Measurements from ENCODE around the gene PLCG1.

PLCG1 gene

GRCh38 chr20:41135187-41135887, 2.0 kb upstream of the PLCG1 start:
- H3K4me1 Mint-ChIP-seq: peaks cover 62% of the 10 kb centered on the region
- DNase-seq (ENCODE audit: low spot score in 2 of 2) (peak; percentile 46 to 77), ATAC-seq (no peak)
- peak overlapping the region; percentile 8 for H3K27ac Mint-ChIP-seq
- H3K36me3 Mint-ChIP-seq: peaks cover 26% of the 10 kb centered on the region
- H3K9me3 Mint-ChIP-seq: no peaks in the 10 kb centered on the region
- peak overlapping the region; percentile 84 for H3K4me3 Mint-ChIP-seq

GRCh38 chr20:41135888-41136679, 1.3 kb upstream of the PLCG1 start:
- peak overlapping the region; percentile 84 for H3K4me3 Mint-ChIP-seq
- DNase-seq (ENCODE audit: low spot score in 2 of 2): no peak
- no peaks in the 10 kb centered on the region for H3K9me3 Mint-ChIP-seq
- H3K27ac Mint-ChIP-seq: peak overlapping the region; percentile 82
- H3K4me1 Mint-ChIP-seq: peaks cover 69% of the 10 kb centered on the region
- H3K36me3 Mint-ChIP-seq: peaks cover 26% of the 10 kb centered on the region
- no peak for ATAC-seq

GRCh38 chr20:41137614-41138474, 501 bp downstream of the PLCG1 start:
- peaks cover 79% of the 10 kb centered on the region for H3K4me1 Mint-ChIP-seq
- H3K9me3 Mint-ChIP-seq: no peaks in the 10 kb centered on the region
- DNase-seq (ENCODE audit: low spot score in 2 of 2): peak; percentile 55 to 88
- H3K36me3 Mint-ChIP-seq: peaks cover 20% of the 10 kb centered on the region
- peak overlapping the region; percentile 84 for H3K4me3 Mint-ChIP-seq
- ATAC-seq: peak; percentile 39
- peak overlapping the region; percentile 82 for H3K27ac Mint-ChIP-seq

GRCh38 chr20:41138475-41139226, 1.3 kb downstream of the PLCG1 start:
- ATAC-seq (peak; percentile 4), DNase-seq (ENCODE audit: low spot score in 2 of 2) (peak in 1 of 2 donors; percentile 77)
- Mint-ChIP-seq H3K36me3 (peaks cover 26% of the 10 kb centered on the region), H3K4me3 (peak overlapping the region; percentile 84), H3K4me1 (peaks cover 82% of the 10 kb centered on the region), H3K9me3 (no peaks in the 10 kb centered on the region), H3K27ac (peak overlapping the region; percentile 82)

GRCh38 chr20:41139227-41140093, 2.1 kb downstream of the PLCG1 start:
- H3K4me3 Mint-ChIP-seq: peak overlapping the region; percentile 84
- no peaks in the 10 kb centered on the region for H3K9me3 Mint-ChIP-seq
- no peak for DNase-seq (ENCODE audit: low spot score in 2 of 2)
- peak overlapping the region; percentile 82 for H3K27ac Mint-ChIP-seq
- ATAC-seq: no peak
- peaks cover 34% of the 10 kb centered on the region for H3K36me3 Mint-ChIP-seq
- H3K4me1 Mint-ChIP-seq: peaks cover 83% of the 10 kb centered on the region

- H3K27ac Mint-ChIP-seq: peak overlapping the region; percentile 82
- peak overlapping the region; percentile 84 for H3K4me3 Mint-ChIP-seq
- ATAC-seq (no peak), DNase-seq (ENCODE audit: low spot score in 2 of 2) (no peak)
- H3K9me3 Mint-ChIP-seq: no peaks in the 10 kb centered on the region
- H3K36me3 Mint-ChIP-seq: peaks cover 36% of the 10 kb centered on the region
- H3K4me1 Mint-ChIP-seq: peaks cover 83% of the 10 kb centered on the region
Measured at GRCh38 chr20:41140226-41141133, 3.1 kb downstream of the PLCG1 start.

- no peak for ATAC-seq
- Mint-ChIP-seq H3K36me3 (peaks cover 36% of the 10 kb centered on the region), H3K9me3 (no peaks in the 10 kb centered on the region), H3K4me3 (peak overlapping the region; percentile 84), H3K4me1 (peaks cover 83% of the 10 kb centered on the region), H3K27ac (peak overlapping the region; percentile 82)
- DNase-seq (ENCODE audit: low spot score in 2 of 2): no peak
Measured at GRCh38 chr20:41141153-41141815, 3.9 kb downstream of the PLCG1 start.

- H3K27ac Mint-ChIP-seq: peak overlapping the region; percentile 82
- peaks cover 36% of the 10 kb centered on the region for H3K36me3 Mint-ChIP-seq
- ATAC-seq (no peak), DNase-seq (ENCODE audit: low spot score in 2 of 2) (no peak)
- H3K4me1 Mint-ChIP-seq: peaks cover 89% of the 10 kb centered on the region
- no peaks in the 10 kb centered on the region for H3K9me3 Mint-ChIP-seq
- H3K4me3 Mint-ChIP-seq: peak overlapping the region; percentile 84
Measured at GRCh38 chr20:41142245-41142644, 4.9 kb downstream of the PLCG1 start.

- ATAC-seq: peak; percentile 62
- H3K36me3 Mint-ChIP-seq: peaks cover 36% of the 10 kb centered on the region
- H3K4me1 Mint-ChIP-seq: peaks cover 94% of the 10 kb centered on the region
- DNase-seq (ENCODE audit: low spot score in 2 of 2): no peak
- H3K4me3 Mint-ChIP-seq: peak overlapping the region; percentile 84
- no peaks in the 10 kb centered on the region for H3K9me3 Mint-ChIP-seq
- H3K27ac Mint-ChIP-seq: peak overlapping the region; percentile 82
Measured at GRCh38 chr20:41142919-41143318, 5.6 kb downstream of the PLCG1 start.

- no peaks in the 10 kb centered on the region for H3K9me3 Mint-ChIP-seq
- DNase-seq (ENCODE audit: low spot score in 2 of 2): no peak
- peak overlapping the region; percentile 84 for H3K4me3 Mint-ChIP-seq
- H3K36me3 Mint-ChIP-seq: peaks cover 32% of the 10 kb centered on the region
- H3K4me1 Mint-ChIP-seq: peaks cover 99% of the 10 kb centered on the region
- ATAC-seq: no peak
- peak overlapping the region; percentile 82 for H3K27ac Mint-ChIP-seq
Measured at GRCh38 chr20:41143354-41143753, 6.0 kb downstream of the PLCG1 start.

GRCh38 chr20:41145317-41145716, 8.0 kb downstream of the PLCG1 start:
- Mint-ChIP-seq H3K9me3 (peaks cover 3% of the 10 kb centered on the region), H3K36me3 (peaks cover 21% of the 10 kb centered on the region), H3K27ac (peak overlapping the region; percentile 82), H3K4me3 (peak overlapping the region; percentile 27), H3K4me1 (peaks cover 97% of the 10 kb centered on the region)
- no peak for ATAC-seq
- DNase-seq (ENCODE audit: low spot score in 2 of 2): no peak

- Mint-ChIP-seq H3K36me3 (peaks cover 21% of the 10 kb centered on the region), H3K4me1 (peaks cover 97% of the 10 kb centered on the region), H3K9me3 (peaks cover 3% of the 10 kb centered on the region), H3K4me3 (peak overlapping the region; percentile 27), H3K27ac (peak overlapping the region; percentile 82)
- DNase-seq (ENCODE audit: low spot score in 2 of 2): no peak
- ATAC-seq: no peak
Measured at GRCh38 chr20:41145821-41146620, 8.7 kb downstream of the PLCG1 start.

All from stimulated activated effector memory CD8-positive, alpha-beta T cell treated with anti-CD3 and anti-CD28 coated beads, Interleukin-12 subunit alpha, Interleukin-12 subunit beta, amount 100 ng/mL, for 72 hours (primary cell).